ENCODE results near the gene MAP2K5.

Gene MAP2K5

GRCh38 chr15:67779549-67780111 lies 237.1 kb downstream of the MAP2K5 start:
- DNase-seq (ENCODE audit: low read depth in 2 of 2, low spot score in 1 of 2), result no peak

- DNase-seq (ENCODE audit: low read depth in 2 of 2, low spot score in 1 of 2), result no peak
These were observed 238.6 kb downstream of the MAP2K5 start for GRCh38 chr15:67781061-67781460.

- DNase-seq (ENCODE audit: low read depth in 2 of 2, low spot score in 1 of 2), result no peak
These were observed 239.6 kb downstream of the MAP2K5 start for GRCh38 chr15:67781907-67782690.

- no peak for DNase-seq (ENCODE audit: low read depth in 2 of 2, low spot score in 1 of 2)
These were observed 240.1 kb downstream of the MAP2K5 start for GRCh38 chr15:67782691-67782991.

GRCh38 chr15:67783303-67783702 lies 240.8 kb downstream of the MAP2K5 start:
- peak; percentile 4 to 7 for DNase-seq (ENCODE audit: low read depth in 2 of 2, low spot score in 1 of 2)

- no peak for DNase-seq (ENCODE audit: low read depth in 2 of 2, low spot score in 1 of 2)
These were observed 241.7 kb downstream of the MAP2K5 start for GRCh38 chr15:67784090-67784781.

GRCh38 chr15:67784856-67785430 lies 242.4 kb downstream of the MAP2K5 start:
- no peak for DNase-seq (ENCODE audit: low read depth in 2 of 2, low spot score in 1 of 2)

- no peak for DNase-seq (ENCODE audit: low read depth in 2 of 2, low spot score in 1 of 2)
These were observed 242.9 kb downstream of the MAP2K5 start for GRCh38 chr15:67785431-67785830.

- DNase-seq (ENCODE audit: low read depth in 2 of 2, low spot score in 1 of 2), result no peak
These were observed 244.1 kb downstream of the MAP2K5 start for GRCh38 chr15:67786646-67787045.

- DNase-seq (ENCODE audit: low read depth in 2 of 2, low spot score in 1 of 2), result no peak
These were observed 246.5 kb downstream of the MAP2K5 start for GRCh38 chr15:67788986-67789385.

- no peak for DNase-seq (ENCODE audit: low read depth in 2 of 2, low spot score in 1 of 2)
These were observed 248.3 kb downstream of the MAP2K5 start for GRCh38 chr15:67790610-67791319.

GRCh38 chr15:67792250-67792942 lies 249.9 kb downstream of the MAP2K5 start:
- DNase-seq (ENCODE audit: low read depth in 2 of 2, low spot score in 1 of 2), result no peak

- no peak for DNase-seq (ENCODE audit: low read depth in 2 of 2, low spot score in 1 of 2)
These were observed 252.5 kb downstream of the MAP2K5 start for GRCh38 chr15:67794832-67795574.

- no peak for DNase-seq (ENCODE audit: low read depth in 2 of 2, low spot score in 1 of 2)
These were observed 254.0 kb downstream of the MAP2K5 start for GRCh38 chr15:67796196-67797127.

GRCh38 chr15:67799801-67800205 lies 257.3 kb downstream of the MAP2K5 start:
- DNase-seq (ENCODE audit: low read depth in 2 of 2, low spot score in 1 of 2), result no peak

GRCh38 chr15:67801142-67801541 lies 258.6 kb downstream of the MAP2K5 start:
- DNase-seq (ENCODE audit: low read depth in 2 of 2, low spot score in 1 of 2), result no peak

GRCh38 chr15:67801926-67802914 lies 259.7 kb downstream of the MAP2K5 start:
- DNase-seq (ENCODE audit: low read depth in 2 of 2, low spot score in 1 of 2), result no peak

GRCh38 chr15:67803299-67803698 lies 260.8 kb downstream of the MAP2K5 start:
- no peak for DNase-seq (ENCODE audit: low read depth in 2 of 2, low spot score in 1 of 2)
